ENCODE results near the gene CCT6A. TPM values are rescaled to one million over a fixed set of nuclear protein-coding genes. Genes with fewer than 3 reads are reported as not detected.

The CCT6A gene, protein sequence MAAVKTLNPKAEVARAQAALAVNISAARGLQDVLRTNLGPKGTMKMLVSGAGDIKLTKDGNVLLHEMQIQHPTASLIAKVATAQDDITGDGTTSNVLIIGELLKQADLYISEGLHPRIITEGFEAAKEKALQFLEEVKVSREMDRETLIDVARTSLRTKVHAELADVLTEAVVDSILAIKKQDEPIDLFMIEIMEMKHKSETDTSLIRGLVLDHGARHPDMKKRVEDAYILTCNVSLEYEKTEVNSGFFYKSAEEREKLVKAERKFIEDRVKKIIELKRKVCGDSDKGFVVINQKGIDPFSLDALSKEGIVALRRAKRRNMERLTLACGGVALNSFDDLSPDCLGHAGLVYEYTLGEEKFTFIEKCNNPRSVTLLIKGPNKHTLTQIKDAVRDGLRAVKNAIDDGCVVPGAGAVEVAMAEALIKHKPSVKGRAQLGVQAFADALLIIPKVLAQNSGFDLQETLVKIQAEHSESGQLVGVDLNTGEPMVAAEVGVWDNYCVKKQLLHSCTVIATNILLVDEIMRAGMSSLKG
- total RNA-seq: 163 and 373 TPM in 2 replicates

DNA sequence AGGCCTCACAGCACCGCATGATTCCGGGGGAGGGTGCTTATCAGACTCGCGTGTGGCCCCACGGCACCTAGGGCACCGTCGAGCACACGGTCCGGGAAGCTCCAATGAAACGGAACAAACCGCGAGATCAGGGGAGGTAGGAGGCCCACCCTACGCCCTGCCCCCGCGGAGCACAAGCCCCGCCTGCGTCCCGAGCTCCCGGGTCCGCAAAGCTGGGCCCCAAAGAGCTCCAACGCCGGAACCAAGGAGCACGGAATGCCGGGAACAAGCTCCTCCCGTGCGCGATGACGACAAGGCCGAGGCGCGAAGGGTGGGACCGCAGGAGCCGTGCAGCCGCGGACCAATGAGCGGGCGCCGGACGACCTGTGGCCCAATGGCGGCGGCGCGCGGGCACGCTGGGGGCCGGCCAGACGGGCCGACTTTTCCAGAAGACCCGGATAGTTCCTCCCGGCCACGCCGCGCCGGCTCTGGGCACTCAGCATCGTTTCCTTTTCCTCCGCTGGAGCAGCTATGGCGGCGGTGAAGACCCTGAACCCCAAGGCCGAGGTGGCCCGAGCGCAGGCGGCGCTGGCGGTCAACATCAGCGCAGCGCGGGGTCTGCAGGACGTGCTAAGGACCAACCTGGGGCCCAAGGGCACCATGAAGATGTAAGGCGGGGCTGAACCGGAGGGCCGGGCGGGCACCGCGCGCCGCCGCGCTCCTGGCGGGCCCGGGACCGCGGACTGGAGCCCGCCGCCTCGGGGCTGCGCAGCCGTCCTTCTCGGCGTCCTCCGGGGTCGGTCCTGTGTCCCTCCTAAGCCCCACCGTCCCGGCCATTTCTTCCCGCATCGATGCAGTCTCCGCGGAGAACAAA lies at the start of gene CCT6A, which contains the start of gene PSPH:
Gene CCT6A (plus strand): TSS at position 427 of the 853 bp plus-strand sequence. CDS start 84 bp downstream, at position 511.
Gene PSPH (minus strand): TSS at position 106 of the 853 bp plus-strand sequence. CDS start 30,232 bp downstream, outside the sequence.

DNA sequence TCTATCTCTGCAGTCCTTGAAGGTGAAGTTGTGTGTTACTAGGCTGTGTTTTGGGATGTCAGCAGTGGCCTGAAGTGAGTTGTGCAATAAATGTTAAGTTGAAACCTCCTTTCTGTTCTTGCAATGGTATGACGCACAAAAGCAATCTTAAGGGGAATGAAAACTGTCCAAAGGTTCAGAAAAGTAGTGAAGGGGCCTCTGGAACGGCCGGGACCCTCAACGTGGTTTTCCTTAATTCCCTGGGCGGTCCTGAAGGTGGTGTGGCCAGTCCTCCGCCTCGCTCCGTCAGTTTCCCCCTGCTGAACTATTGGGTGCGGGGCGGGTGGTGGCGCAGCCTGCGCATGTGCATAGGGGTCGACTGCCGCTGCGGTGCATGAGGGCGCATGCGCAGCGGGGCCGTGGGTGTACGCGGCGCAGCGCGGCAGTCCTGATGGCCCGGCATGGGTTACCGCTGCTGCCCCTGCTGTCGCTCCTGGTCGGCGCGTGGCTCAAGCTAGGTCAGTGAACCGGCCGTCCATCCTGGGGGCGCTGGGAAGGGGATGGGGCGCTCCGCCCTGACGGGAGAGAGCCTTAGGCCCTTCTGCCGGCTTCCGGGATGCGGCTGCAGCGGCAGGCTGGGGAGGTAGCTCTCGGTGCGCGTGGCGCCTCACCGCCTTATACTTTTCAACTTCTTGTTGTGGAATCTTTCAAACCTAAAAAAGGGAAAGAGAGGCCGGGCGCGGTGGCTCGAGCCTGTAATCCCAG lies 12.5 kb downstream of the CCT6A start, which contains the start of gene SUMF2:
Gene SUMF2 (plus strand): TSS at position 405 of the 744 bp plus-strand sequence. CDS start 26 bp downstream, at position 431.

DNA sequence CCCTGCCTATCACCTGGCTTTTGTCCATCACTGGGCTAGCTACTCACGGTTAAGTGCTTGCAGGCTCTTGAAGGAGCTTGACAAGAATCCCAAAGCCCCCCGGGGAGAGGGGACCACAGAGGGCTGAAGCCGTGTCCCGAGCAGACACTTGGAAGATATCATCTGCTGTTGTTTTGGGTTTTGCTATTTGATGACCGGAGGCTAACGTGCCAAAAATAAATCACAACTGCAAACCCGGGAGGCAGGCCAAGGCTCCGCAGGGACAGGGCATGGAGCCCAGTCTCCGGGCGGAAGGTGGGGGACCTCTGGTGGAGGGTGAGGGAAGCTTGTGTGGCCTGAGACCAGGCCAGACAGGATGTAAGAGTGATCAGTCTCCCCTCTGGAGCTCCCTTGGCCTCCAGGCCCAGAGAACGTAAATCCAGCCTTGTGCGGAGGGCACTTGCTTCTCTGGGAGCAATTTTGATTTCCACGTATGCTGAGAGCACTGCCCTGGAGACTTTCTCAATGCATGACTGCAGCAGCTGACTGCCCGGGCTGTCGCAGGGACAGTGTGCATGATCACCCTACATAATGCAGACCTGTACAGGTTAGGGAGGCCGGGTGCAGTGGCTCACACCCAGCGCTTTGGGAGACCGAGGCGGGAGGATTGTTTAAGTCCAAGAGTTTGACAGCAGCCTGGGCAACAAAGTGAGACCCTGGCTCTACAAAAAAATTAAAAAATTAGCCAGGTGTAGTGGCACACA lies 41.4 kb downstream of the CCT6A start, which contains the start of gene PHKG1:
Gene PHKG1 (minus strand): TSS at position 164 of the 743 bp plus-strand sequence. CDS start 4,011 bp downstream, outside the sequence.

DNA sequence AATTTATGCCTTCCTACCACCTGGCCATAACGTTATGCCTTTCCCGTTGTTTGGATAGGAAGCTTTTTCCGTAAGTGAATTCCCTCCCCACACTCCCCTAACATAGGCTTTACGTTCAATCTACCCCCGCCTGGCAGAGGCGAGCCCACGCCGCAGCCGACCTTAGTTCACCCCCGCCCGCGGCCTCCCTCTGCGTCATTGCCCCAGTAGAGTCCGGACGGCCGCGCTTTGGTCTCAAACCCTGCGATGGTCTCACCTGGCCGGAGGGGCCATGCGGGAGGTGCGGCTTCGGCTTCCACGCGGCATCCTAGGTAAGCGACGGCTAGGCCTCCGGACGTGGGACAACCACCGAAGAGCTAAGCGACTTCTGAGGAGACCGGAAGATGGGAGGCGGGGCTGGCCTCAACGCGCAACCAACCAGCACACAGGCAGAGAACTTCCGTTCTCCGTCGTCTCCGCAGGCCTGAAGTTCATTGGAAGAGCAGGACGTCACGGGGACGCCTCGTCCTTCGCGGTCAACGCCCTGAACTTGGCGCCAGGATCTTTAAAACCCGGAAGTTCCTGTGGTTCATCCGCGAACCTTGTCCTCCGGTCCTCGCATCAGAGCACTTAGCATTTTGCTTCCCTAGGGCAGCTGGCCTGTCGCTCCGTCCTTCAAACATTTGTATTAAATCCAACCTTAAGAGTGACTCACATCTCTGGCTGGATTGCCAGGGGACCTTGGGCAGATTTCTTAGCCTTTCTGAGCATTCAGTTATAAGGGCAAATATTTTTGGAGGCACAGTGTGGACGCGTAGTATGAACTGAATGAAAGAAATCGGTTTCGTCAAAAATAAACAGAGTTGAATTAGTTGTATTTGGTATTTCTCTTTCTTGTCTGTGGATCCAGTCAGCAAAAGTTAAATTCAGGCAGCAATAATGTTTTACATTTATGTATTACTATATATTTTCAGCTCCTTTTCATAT lies 54.8 kb downstream of the CCT6A start, which contains the start of gene CHCHD2:
Gene CHCHD2 (minus strand): TSS at position 369 of the 966 bp plus-strand sequence. CDS start 63 bp downstream, at position 306.

Other genes starting within 250 kb of the CCT6A start
- gene SEPTIN14, start 189.0 kb upstream of the CCT6A start, total RNA-seq: not detected in 2 replicates
- 1.5 and 1.7 TPM in 2 replicates for gene ZNF713, start 164.3 kb upstream of the CCT6A start, total RNA-seq
- gene MRPS17, start 99.9 kb upstream of the CCT6A start, total RNA-seq: 11.8 and 14.4 TPM in 2 replicates
- gene NIPSNAP2, start 87.2 kb upstream of the CCT6A start, total RNA-seq: 26.8 and 31.0 TPM in 2 replicates
- 56.1 and 74.6 TPM in 2 replicates for gene PSPH, start 321 bp upstream of the CCT6A start, total RNA-seq
- 118 and 274 TPM in 2 replicates for gene SUMF2, start 12.5 kb downstream of the CCT6A start, total RNA-seq
- gene PHKG1, start 41.2 kb downstream of the CCT6A start, total RNA-seq: 1.4 TPM in 1 of 2 replicates, not detected in the other
- gene CHCHD2, start 54.7 kb downstream of the CCT6A start, total RNA-seq: 305 and 307 TPM in 2 replicates
- not detected in 2 replicates for gene NUPR2, start 64.7 kb downstream of the CCT6A start, total RNA-seq

Measured in regular cardiac myocyte (primary cell).